ENCODE measurements around the gene RNF151.

GRCh38 chr16:1978476-1979120 is 11.9 kb downstream of the RNF151 start:
- TF ChIP-seq JUNB (IDR thresholded peaks at IDR 0.05) (no peak), REST (IDR thresholded peaks at IDR 0.05) (no peak), EP300 (IDR thresholded peaks at IDR 0.05) (no peak), ZNF302 (CRISPR knock-in tag; IDR thresholded peaks at IDR 0.05) (no peak), RFX5 (IDR thresholded peaks at IDR 0.05) (no peak)
- TF ChIP-seq, protein P1, sequence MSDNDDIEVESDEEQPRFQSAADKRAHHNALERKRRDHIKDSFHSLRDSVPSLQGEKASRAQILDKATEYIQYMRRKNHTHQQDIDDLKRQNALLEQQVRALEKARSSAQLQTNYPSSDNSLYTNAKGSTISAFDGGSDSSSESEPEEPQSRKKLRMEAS (IDR thresholded peaks at IDR 0.05) = no peak

Measured in A549 (cell line).